K562 (cell line): ENCODE measurements around the gene PKD2. TPM values are rescaled to one million over a fixed set of nuclear protein-coding genes. Genes with fewer than 3 reads are reported as not detected.

ENCODE experiments used
- ATAC-seq: fragments of 200-7000 bp; cut with Tn5 transposase; 3 replicates; pipeline ENCODE4 v1.9.1; 2020; ENCODE audit warnings: moderate library complexity
- BruUV-seq: library from RNA; stranded (reverse); fragments of 400-500 nt; replicated peaks from 2 replicates; lab custom pipeline; 2021; lab: Mats Ljungman, UMichigan
- CTCF ChIA-PET: fragments of 300-600 bp; formaldehyde crosslinking; extraction: SDS; loops from one replicate; lab custom pipeline; 2021; ENCODE audit warnings: low intra/inter-chr PET ratio; lab: Yijun Ruan, JAX
- POLR2A ChIA-PET: fragments of 300-600, 350-650 bp; sonication (Branson Sonifier 250); formaldehyde crosslinking; extraction: SDS; loops from one replicate; lab custom pipeline; 2021; ENCODE audit warnings: antibody characterized with exemption, inconsistent platforms; lab: Yijun Ruan, JAX
- DNase-seq, 4 experiments: peaks; one replicate each; pipeline versions ENCODE4 v3.0.0 to v3.0.0-alpha.2; 2011 to 2018; ENCODE audit warnings: low spot score in 3 of 4, mixed read lengths in 3 of 4; ENCODE audit errors: extremely low read depth in 1 of 4
- FAIRE-seq: peaks from 2 replicates; lab custom pipeline; 2011; peaks lifted over from hg19 to GRCh38; lab: Jason Lieb, UNC
- H2AFZ ChIP-seq: 2 replicates; pipeline ENCODE4 v1.6.0; 2011; ENCODE audit warnings: low read depth, low read length, control low read depth, inconsistent platforms
- H3K27ac ChIP-seq: fragments of 200-600 bp; 3 replicates; pipeline ENCODE4 v1.8.0; 2011; ENCODE audit warnings: low read depth, mild to moderate bottlenecking, control low read depth, inconsistent platforms, low read length, moderate library complexity, mixed read lengths; ENCODE audit errors: extremely low read depth
- H3K27me3 ChIP-seq, 2 experiments: fragments of 300-600 bp in 1 of 2; 2 replicates in 1 of 2; 3 replicates in 1 of 2; pipeline versions ENCODE4 v1.6.0 to v1.8.0; 2011; ENCODE audit warnings: inconsistent platforms in 2 of 2, low read length in 2 of 2, mild to moderate bottlenecking in 1 of 2, mixed read lengths in 1 of 2, moderate library complexity in 1 of 2; ENCODE audit not compliant: control insufficient read depth in 2 of 2, insufficient read depth in 2 of 2
- H3K36me3 ChIP-seq: fragments of 300-600 bp; 3 replicates; pipeline ENCODE4 v1.8.0; 2011; ENCODE audit warnings: mild to moderate bottlenecking, low read length, inconsistent platforms; ENCODE audit not compliant: control insufficient read depth, insufficient read depth
- H3K4me1 ChIP-seq, 2 experiments: fragments of 200-600 bp in 1 of 2; replicated peaks in 1 of 2; 2 replicates in 1 of 2; 3 replicates in 1 of 2; pipeline versions ENCODE4 v1.5.1 to v1.8.0; 2011; ENCODE audit warnings: inconsistent platforms in 2 of 2, low read length in 2 of 2, mild to moderate bottlenecking in 1 of 2, mixed read lengths in 1 of 2, moderate library complexity in 1 of 2; ENCODE audit not compliant: control insufficient read depth in 2 of 2, insufficient read depth in 2 of 2
- H3K4me2 ChIP-seq: 2 replicates; pipeline ENCODE4 v1.6.1; 2011; ENCODE audit warnings: low read length, control low read depth, inconsistent platforms, mixed read lengths; ENCODE audit not compliant: insufficient read depth
- H3K4me3 ChIP-seq: fragments of 200-600 bp; sonication (generic), shearing (Covaris generic); 2 replicates; pipeline ENCODE4 v1.5.1; 2016; ENCODE audit warnings: control low read depth, inconsistent platforms
- H3K79me2 ChIP-seq: fragments of 200-600 bp; 3 replicates; pipeline ENCODE4 v1.8.0; 2011; ENCODE audit warnings: low read length, inconsistent platforms; ENCODE audit not compliant: control insufficient read depth, insufficient read depth
- H3K9ac ChIP-seq, 2 experiments: 2 replicates each; pipeline versions ENCODE4 v1.6.0 to v1.6.1; 2011; ENCODE audit warnings: low read depth in 2 of 2, low read length in 2 of 2, control low read depth in 1 of 2, inconsistent platforms in 1 of 2, mild to moderate bottlenecking in 1 of 2, mixed read lengths in 1 of 2; ENCODE audit not compliant: insufficient read depth in 1 of 2
- H3K9me1 ChIP-seq: one replicate; pipeline ENCODE4 v1.6.0; 2011; ENCODE audit warnings: inconsistent platforms, mild to moderate bottlenecking, low read length, moderate library complexity; ENCODE audit not compliant: control insufficient read depth, insufficient read depth
- H3K9me3 ChIP-seq: replicated peaks from 2 replicates; pipeline ENCODE4 v1.5.1; 2011; ENCODE audit warnings: low read depth, low read length, inconsistent platforms; ENCODE audit not compliant: control insufficient read depth, insufficient read depth
- H4K20me1 ChIP-seq: replicated peaks from 2 replicates; pipeline ENCODE4 v1.6.1; 2011; ENCODE audit warnings: low read length, inconsistent platforms, mixed read lengths; ENCODE audit not compliant: control insufficient read depth, insufficient read depth
- ASH1L ChIP-seq: fragments of 450-650 bp; IDR thresholded peaks from 2 replicates; pipeline ENCODE4 v1.6.1; 2018; ENCODE audit warnings: borderline replicate concordance, mild to moderate bottlenecking, low read depth; ENCODE audit not compliant: partially characterized antibody
- GABPB1 ChIP-seq: sonication (generic); formaldehyde crosslinking; IDR thresholded peaks from 2 replicates; pipeline ENCODE4 v1.8.0; 2022; ENCODE audit warnings: mild to moderate bottlenecking, missing genetic modification reagents
- KLF10 ChIP-seq: fragments of 250-450 bp; sonication (Bioruptor Pico); IDR thresholded peaks from 2 replicates; pipeline ENCODE4 v1.6.1; 2021; ENCODE audit warnings: matching md5 sums
- MAZ ChIP-seq, 2 experiments: fragments of 450-650 bp in 1 of 2; sonication (generic) in 1 of 2; formaldehyde crosslinking; IDR thresholded peaks in 1 of 2; conservative IDR thresholded peaks in 1 of 2; 2 replicates each; pipeline versions ENCODE4 v1.4.0 to v1.5.0; 2020; ENCODE audit warnings: mild to moderate bottlenecking in 1 of 2, missing genetic modification reagents in 1 of 2
- MCM7 ChIP-seq, 2 experiments: fragments of 450-650 bp; IDR thresholded peaks; 2 replicates each; pipeline ENCODE4 v1.6.1; 2016 to 2018
- NFATC3 ChIP-seq: fragments of 450-650 bp; IDR thresholded peaks from 2 replicates; pipeline ENCODE4 v1.6.1; 2017; ENCODE audit warnings: mild to moderate bottlenecking
- PHF8 ChIP-seq: fragments of 200-600 bp; sonication (generic); IDR thresholded peaks from 2 replicates; pipeline ENCODE4 v1.6.1; 2012; ENCODE audit warnings: mixed run types, mild to moderate bottlenecking, inconsistent platforms, low read length, moderate library complexity, borderline replicate concordance
- POLR2AphosphoS5 ChIP-seq: IDR thresholded peaks from 2 replicates; pipeline ENCODE4 v1.6.1; 2011; ENCODE audit warnings: mild to moderate bottlenecking, low read depth, low read length, moderate library complexity; ENCODE audit not compliant: control insufficient read depth, insufficient read depth
- PYGO2 ChIP-seq: fragments of 450-650 bp; IDR thresholded peaks from 2 replicates; pipeline ENCODE4 v1.6.1; 2016; ENCODE audit warnings: mild to moderate bottlenecking, missing genetic modification characterization, moderate library complexity, missing compliant biosample characterization
- RFX1 ChIP-seq: fragments of 450-650 bp; IDR thresholded peaks from 2 replicates; pipeline ENCODE4 v1.6.1; 2016; ENCODE audit warnings: mild to moderate bottlenecking, moderate library complexity
- SAFB ChIP-seq: fragments of 200-400 bp; formaldehyde crosslinking; IDR thresholded peaks from 2 replicates; pipeline ENCODE4 v1.6.1; 2017; ENCODE audit warnings: low read depth, low read length, borderline replicate concordance
- SRSF7 ChIP-seq: fragments of 200-400 bp; formaldehyde crosslinking; optimal IDR thresholded peaks from 2 replicates; pipeline ENCODE3; 2017; ENCODE audit warnings: mild to moderate bottlenecking, low read depth, low read length
- THRB ChIP-seq: fragments of 450-650 bp; formaldehyde crosslinking; conservative IDR thresholded peaks from 2 replicates; pipeline ENCODE4 v1.4.0; 2022; ENCODE audit warnings: mild to moderate bottlenecking, missing genetic modification characterization
- YBX1 ChIP-seq: fragments of 450-650 bp; IDR thresholded peaks from 2 replicates; pipeline ENCODE4 v1.7.1; 2016; ENCODE audit warnings: mild to moderate bottlenecking
- ZBTB33 ChIP-seq: sonication (generic); formaldehyde crosslinking; IDR thresholded peaks from 2 replicates; pipeline ENCODE4 v1.8.1; 2023; ENCODE audit warnings: mild to moderate bottlenecking, missing genetic modification reagents
- ZC3H11A ChIP-seq: IDR thresholded peaks from 2 replicates; pipeline ENCODE4 v1.6.1; 2012; ENCODE audit warnings: low read depth, low read length, improper control_type of control experiment
- ZNF134 ChIP-seq: fragments of 250-450 bp; sonication (Bioruptor Pico); conservative IDR thresholded peaks from 2 replicates; pipeline ENCODE4 v1.4.0; 2020
- ZNF584 ChIP-seq: fragments of 200-800 bp; sonication (Bioruptor generic); IDR thresholded peaks from 2 replicates; pipeline ENCODE4 v1.6.1; 2016; ENCODE audit warnings: low read depth, mild to moderate bottlenecking, missing genetic modification characterization, missing compliant biosample characterization
- ZNF780A ChIP-seq: fragments of 250-450 bp; sonication (Bioruptor Pico); IDR thresholded peaks from 2 replicates; pipeline ENCODE4 v1.5.0; 2021; ENCODE audit warnings: mild to moderate bottlenecking
- ZSCAN29 ChIP-seq: fragments of 450-650 bp; IDR thresholded peaks from 2 replicates; pipeline ENCODE4 v1.6.1; 2017
- ZZZ3 ChIP-seq: fragments of 450-650 bp; IDR thresholded peaks from 2 replicates; pipeline ENCODE4 v1.6.1; 2016; ENCODE audit warnings: antibody characterized with exemption, mild to moderate bottlenecking, moderate library complexity
- WGBS: fragments of 100-300 bp; shearing (Covaris generic); methylation state at CpG from one replicate; pipeline ENCODE4 v1.1.6; 2016; ENCODE audit warnings: low coverage, mixed read lengths; ENCODE audit not compliant: insufficient coverage; ENCODE audit errors: missing lambda C conversion rate; 5-methylcytosine and 5-hydroxymethylcytosine counted together
- in situ Hi-C: fragments of 300-500 bp; cut with MboI; formaldehyde crosslinking; loops from 4 replicates; pipeline ENCODE4 v1.15.0; 2018; ENCODE audit warnings: inconsistent platforms, mixed read lengths
- intact Hi-C: fragments of 100-400 bp; cut with micrococcal nuclease; formaldehyde crosslinking; loops from 2 replicates; pipeline ENCODE4 v1.14.2; 2022
- polyA plus RNA-seq, 8 experiments: library from polyadenylated mRNA; depleted of rRNA in 4 of 8; stranded (reverse) in 5 of 8; unstranded in 3 of 8; fragments of >200 nt; fragmentation: Nextera tagmentation in 2 of 8; fragmentation: Illumina TruSeq in 1 of 8; extraction: Ambion mirVana in 2 of 8; extraction: Trizol in 1 of 8; gene quantifications; 2 replicates each; pipeline versions ENCODE4 v1.2.1 to v1.2.3, GENCODE V29; 2011 to 2014; ENCODE audit warnings: inconsistent platforms in 1 of 8, missing spikeins in 1 of 8
- total RNA-seq, 7 experiments: library from RNA; depleted of rRNA in 6 of 7; stranded (reverse); fragments of >200 nt in 6 of 7; fragmentation: Illumina TruSeq in 2 of 7; extraction: Trizol in 2 of 7; gene quantifications; 2 replicates each; pipeline versions ENCODE4 v1.2.1 to v1.2.3, GENCODE V29; 2011 to 2021; ENCODE audit warnings: low replicate concordance in 1 of 7

PKD2 gene
- total and polyA plus RNA-seq, 9 of the 15 experiments (the other 6 are each of a cell fraction or from before 2014, with no cell fraction given), result 0.11 to 1.2 (median 0.47) TPM

GRCh38 chr4:88098993-88099752, 91.7 kb downstream of the PKD2 start (continued):
- no peak for TF ChIP-seq MAZ (CRISPR knock-in tag; conservative IDR thresholded peaks at IDR 0.05 in 1 of 2, IDR thresholded peaks at IDR 0.05 in 1 of 2)
- TF ChIP-seq MCM7 (IDR thresholded peaks at IDR 0.05), result no peak
- TF ChIP-seq SRSF7, result no peak
- no peak for TF ChIP-seq SAFB

GRCh38 chr4:88101165-88101564, 93.7 kb downstream of the PKD2 start:
- Histone ChIP-seq H3K79me2 (no peaks in the 10 kb centered on the region), H3K4me3 (no peak overlapping the region), H3K9me1 (no peaks in the 10 kb centered on the region), H3K9me3 (no peaks in the 10 kb centered on the region), H3K4me1 (no peaks in the 10 kb centered on the region), H3K4me2 (no peak overlapping the region), H4K20me1 (no peaks in the 10 kb centered on the region), H3K36me3 (no peaks in the 10 kb centered on the region), H2AFZ (no peak overlapping the region), H3K27me3 (no peaks in the 10 kb centered on the region; a peak in 1 of 5 replicates), H3K9ac (no peak overlapping the region), H3K27ac (no peak overlapping the region)
- DNase-seq (no peak), FAIRE-seq (no peak), ATAC-seq (no peak)
- CTCF ChIA-PET, result no interaction called here
- in situ Hi-C loops, result no loop called here
- POLR2A ChIA-PET, result no interaction called here
- 2% methylated on average over 6 of the region's 6 CpGs for WGBS
- no TSS peak for BruUV-seq
- intact Hi-C loops, result no loop called here
- TF ChIP-seq PYGO2 (tag) (no peak), RFX1 (no peak), KLF10 (no peak), ZNF134 (CRISPR knock-in tag) (no peak), PHF8 (no peak), ZZZ3 (no peak), THRB (no peak), GABPB1 (CRISPR knock-in tag) (no peak), ZBTB33 (CRISPR knock-in tag) (no peak), ZNF780A (CRISPR knock-in tag) (no peak), NFATC3 (no peak), ZSCAN29 (no peak), POLR2AphosphoS5 (no peak), ZNF584 (CRISPR knock-in tag) (no peak), YBX1 (no peak), ASH1L (no peak), ZC3H11A (no peak)
